ENCODE data around the gene OLFM1.

Gene OLFM1

DNA sequence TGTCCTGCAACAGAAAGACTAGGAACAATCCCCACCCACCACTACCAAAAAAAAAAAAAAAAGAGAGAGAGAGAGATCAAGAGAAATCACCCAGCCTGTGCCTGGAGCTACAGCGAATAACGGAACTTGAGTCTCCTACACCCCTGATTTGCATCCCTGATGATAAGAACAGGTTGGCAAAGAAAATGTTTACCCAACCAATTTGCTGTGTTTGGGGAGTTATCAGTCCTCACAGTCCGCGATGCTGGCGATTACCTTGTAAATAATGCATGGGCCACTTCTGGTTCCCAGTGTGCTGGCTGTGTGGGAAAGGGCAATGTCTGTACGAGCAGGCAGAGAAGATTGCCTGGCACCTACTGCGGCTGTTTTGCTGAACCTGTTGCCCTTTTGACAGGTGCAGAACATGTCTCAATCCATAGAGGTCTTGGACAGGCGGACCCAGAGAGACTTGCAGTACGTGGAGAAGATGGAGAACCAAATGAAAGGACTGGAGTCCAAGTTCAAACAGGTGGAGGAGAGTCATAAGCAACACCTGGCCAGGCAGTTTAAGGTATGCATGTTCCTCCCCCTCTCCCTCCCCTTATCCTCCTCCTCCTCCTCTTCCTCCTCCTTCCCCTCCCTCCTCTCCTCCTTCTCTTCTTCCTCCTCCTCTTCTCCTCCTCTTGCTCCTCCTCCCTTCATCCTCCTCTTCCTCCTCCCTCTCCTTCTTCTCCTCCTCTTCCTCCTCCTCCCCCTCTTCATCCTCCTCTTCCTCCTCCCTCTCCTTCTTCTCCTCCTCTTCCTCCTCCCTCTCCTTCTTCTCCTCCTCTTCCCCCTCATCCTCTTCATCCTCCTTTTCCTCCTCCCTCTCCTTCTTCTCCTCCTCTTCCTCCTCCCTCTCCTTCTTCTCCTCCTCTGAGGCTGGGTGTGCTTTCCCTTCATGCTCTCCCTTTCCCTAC is 8.3 kb downstream of the OLFM1 start:
- TF ChIP-seq, protein P1, sequence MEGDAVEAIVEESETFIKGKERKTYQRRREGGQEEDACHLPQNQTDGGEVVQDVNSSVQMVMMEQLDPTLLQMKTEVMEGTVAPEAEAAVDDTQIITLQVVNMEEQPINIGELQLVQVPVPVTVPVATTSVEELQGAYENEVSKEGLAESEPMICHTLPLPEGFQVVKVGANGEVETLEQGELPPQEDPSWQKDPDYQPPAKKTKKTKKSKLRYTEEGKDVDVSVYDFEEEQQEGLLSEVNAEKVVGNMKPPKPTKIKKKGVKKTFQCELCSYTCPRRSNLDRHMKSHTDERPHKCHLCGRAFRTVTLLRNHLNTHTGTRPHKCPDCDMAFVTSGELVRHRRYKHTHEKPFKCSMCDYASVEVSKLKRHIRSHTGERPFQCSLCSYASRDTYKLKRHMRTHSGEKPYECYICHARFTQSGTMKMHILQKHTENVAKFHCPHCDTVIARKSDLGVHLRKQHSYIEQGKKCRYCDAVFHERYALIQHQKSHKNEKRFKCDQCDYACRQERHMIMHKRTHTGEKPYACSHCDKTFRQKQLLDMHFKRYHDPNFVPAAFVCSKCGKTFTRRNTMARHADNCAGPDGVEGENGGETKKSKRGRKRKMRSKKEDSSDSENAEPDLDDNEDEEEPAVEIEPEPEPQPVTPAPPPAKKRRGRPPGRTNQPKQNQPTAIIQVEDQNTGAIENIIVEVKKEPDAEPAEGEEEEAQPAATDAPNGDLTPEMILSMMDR (IDR thresholded peaks at IDR 0.05; ENCODE audit: low read depth, low read length, missing control alignments) = no peak
- H3K4me3 ChIP-seq (replicated peaks; ENCODE audit: low read depth, low read length) = no peak overlapping the region
- no peak for DNase-seq (ENCODE audit: extremely low read depth, low read depth)

DNA sequence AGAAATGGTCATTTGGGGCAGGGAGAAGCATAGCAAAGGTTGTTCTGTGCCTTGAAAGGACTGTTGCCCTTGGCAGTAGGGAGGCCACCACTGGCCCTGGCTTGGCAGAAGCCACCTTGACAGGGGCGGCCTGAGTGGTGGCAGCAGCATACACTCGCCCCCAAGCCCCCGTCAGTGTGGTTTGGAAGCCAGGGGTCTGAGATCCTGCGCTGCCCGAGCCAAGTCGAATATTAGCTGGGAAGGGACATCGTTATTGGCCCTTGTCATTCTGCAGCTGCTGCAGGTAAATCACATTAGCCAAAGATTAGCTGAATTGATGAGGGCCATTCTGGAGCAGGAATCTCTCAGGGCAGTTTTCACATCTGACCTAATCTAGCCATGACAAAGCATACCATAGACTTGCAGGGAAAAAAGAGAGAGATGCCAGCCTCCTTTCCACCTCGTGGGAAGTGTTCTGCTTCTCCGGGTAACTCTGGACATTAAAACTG is 9.0 kb downstream of the OLFM1 start:
- TF ChIP-seq, protein P1 (IDR thresholded peaks at IDR 0.05; ENCODE audit: low read depth, low read length, missing control alignments) = no peak
- no peak for DNase-seq (ENCODE audit: extremely low read depth, low read depth)
- H3K4me3 ChIP-seq (replicated peaks; ENCODE audit: low read depth, low read length) = no peak overlapping the region

DNA sequence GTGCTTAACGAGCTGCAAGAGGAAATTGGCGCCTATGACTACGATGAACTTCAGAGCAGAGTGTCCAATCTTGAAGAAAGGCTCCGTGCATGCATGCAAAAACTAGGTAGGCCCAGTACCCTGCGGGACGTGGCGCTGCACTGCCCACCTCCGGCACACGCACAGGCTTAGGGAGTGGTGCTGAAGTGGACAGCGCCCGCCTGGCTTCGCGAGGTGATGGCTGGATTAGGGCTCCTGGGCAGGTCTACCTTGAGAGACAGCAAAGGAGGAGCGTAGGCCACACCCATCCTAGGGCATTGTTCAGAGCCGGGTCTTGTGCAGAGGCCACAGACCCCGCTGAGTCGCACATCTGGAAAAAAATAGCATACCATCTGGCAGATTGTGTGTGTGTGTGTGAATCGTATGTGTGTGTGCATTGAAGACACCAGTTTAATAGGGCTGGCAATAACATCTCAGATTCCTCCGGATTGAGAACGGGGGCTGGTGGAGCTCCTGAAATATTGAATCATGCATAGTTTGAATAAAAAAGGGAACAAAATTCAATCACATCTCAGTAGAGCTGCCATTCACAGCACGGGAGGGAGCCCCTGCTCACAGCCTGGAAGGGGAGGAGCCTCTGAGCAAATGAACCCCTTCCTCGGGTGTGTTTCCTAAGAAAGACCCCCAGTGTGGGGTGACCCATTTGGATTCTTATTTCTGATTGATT is 11.1 kb downstream of the OLFM1 start:
- TF ChIP-seq, protein P1 (IDR thresholded peaks at IDR 0.05; ENCODE audit: low read depth, low read length, missing control alignments) = no peak
- no peak overlapping the region for H3K4me3 ChIP-seq (replicated peaks; ENCODE audit: low read depth, low read length)
- no peak for DNase-seq (ENCODE audit: extremely low read depth, low read depth)

DNA sequence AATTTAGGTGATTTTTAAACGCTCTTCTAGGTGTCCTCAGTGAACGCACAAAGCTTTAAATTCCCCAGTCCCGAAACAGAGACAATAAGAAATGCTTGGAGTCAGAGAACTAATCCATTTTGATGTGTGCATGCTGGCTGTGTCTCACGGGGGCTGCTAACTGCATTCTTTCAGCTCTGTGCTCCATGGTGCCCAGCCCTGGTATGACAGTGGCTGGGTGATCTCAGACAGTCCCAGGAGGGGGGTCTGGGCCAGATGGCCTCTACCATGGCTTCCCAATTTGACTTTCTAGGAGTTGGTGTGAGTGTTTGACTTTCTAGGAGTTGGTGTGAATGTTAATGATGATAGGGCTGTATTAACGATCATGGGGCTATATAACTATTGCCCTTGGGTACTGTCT is 12.1 kb downstream of the OLFM1 start:
- TF ChIP-seq, protein P1 (IDR thresholded peaks at IDR 0.05; ENCODE audit: low read depth, low read length, missing control alignments) = no peak
- DNase-seq (ENCODE audit: extremely low read depth, low read depth) = no peak
- H3K4me3 ChIP-seq (replicated peaks; ENCODE audit: low read depth, low read length) = no peak overlapping the region

DNA sequence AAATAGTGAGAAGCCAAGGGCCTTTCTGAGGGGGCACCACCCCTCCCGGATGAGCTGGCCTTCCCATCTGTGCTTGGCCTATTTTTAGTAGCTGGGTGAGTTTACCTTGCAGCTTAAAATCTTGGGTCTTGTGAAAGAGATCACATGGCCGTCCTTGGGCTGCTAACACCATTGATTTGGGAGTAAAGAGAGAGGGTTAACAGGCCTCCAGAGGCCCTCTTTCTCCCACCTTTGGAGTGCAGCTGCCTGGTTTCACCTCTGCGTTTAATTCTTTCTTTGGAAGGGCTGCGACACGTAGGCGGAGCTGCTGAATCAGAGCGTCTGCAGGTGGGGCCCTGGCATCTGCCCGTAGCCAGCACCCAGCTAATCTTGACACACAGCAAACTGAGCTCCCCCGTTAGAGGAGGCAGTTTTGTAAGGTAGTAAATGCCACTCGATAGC is 12.8 kb downstream of the OLFM1 start:
- TF ChIP-seq, protein P1 (IDR thresholded peaks at IDR 0.05; ENCODE audit: low read depth, low read length, missing control alignments) = no peak
- no peak for DNase-seq (ENCODE audit: extremely low read depth, low read depth)
- no peak overlapping the region for H3K4me3 ChIP-seq (replicated peaks; ENCODE audit: low read depth, low read length)

DNA sequence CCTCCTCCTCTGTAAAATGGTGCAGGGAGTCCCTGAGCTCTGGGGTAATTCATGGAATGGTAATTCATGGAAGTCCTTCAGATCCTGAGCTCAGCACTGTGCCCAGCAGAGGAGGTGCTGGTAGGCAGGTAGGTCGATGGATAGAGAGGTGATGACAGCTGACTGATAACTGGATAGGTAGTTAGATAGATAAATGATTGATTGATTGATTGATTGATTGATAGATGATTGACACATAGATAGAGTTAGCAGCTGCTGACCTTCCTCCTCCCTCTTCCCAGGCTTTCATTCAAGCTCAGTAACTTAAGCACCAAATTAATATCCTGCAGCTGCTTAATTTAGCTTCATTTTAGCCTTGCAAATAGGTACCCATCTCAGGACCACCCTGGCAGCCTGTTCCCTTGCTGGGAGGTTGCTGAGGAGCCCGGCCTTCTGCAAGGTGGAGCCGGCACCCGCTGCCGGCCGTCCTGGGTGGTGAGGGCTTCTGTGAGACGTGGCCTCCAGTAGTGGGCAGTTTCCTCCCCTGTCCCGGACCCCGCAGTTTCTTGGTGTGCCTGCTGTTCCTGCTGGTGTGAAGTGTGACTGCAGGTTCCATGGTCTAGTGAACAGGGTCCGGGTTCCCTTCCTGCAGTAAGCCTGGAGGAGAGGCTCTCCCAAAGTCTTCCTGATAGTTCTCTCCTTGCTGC is 13.4 kb downstream of the OLFM1 start:
- no peak overlapping the region for H3K4me3 ChIP-seq (replicated peaks; ENCODE audit: low read depth, low read length)
- DNase-seq (ENCODE audit: extremely low read depth, low read depth) = no peak
- TF ChIP-seq, protein P1 (IDR thresholded peaks at IDR 0.05; ENCODE audit: low read depth, low read length, missing control alignments) = no peak
